HEK293T (cell line): ENCODE results near the gene USP49.

ENCODE experiments used
- CTCF ChIA-PET: fragments of 350-600 bp; formaldehyde crosslinking; extraction: SDS; loops from one replicate; lab custom pipeline; 2021; ENCODE audit warnings: antibody characterized with exemption, inconsistent platforms; lab: Yijun Ruan, JAX
- POLR2A ChIA-PET: fragments of 350-600 bp; formaldehyde crosslinking; extraction: SDS; loops from one replicate; lab custom pipeline; 2020; ENCODE audit warnings: antibody characterized with exemption, inconsistent platforms; lab: Yijun Ruan, JAX
- DNase-seq: peaks from one replicate; pipeline ENCODE4 v3.0.0; 2012; ENCODE audit warnings: mixed read lengths; ENCODE audit errors: extremely low spot score
- ARNT ChIP-seq: fragments of 450-650 bp; IDR thresholded peaks from 2 replicates; pipeline ENCODE4 v1.6.1; 2017; ENCODE audit warnings: mild to moderate bottlenecking
- BHLHE40 ChIP-seq: fragments of 450-650 bp; IDR thresholded peaks from 2 replicates; pipeline ENCODE4 v1.6.1; 2016; ENCODE audit warnings: mild to moderate bottlenecking, moderate library complexity, borderline replicate concordance
- CTBP1 ChIP-seq: fragments of 450-650 bp; IDR thresholded peaks from 2 replicates; pipeline ENCODE4 v1.6.1; 2016; ENCODE audit warnings: borderline replicate concordance
- ELF4 ChIP-seq: fragments of 450-650 bp; IDR thresholded peaks from 2 replicates; pipeline ENCODE4 v1.6.1; 2017; ENCODE audit warnings: antibody characterized with exemption
- FOXA1 ChIP-seq: fragments of 450-650 bp; IDR thresholded peaks from 2 replicates; pipeline ENCODE4 v1.6.1; 2016; ENCODE audit warnings: mild to moderate bottlenecking
- FOXK2 ChIP-seq: fragments of 450-650 bp; IDR thresholded peaks from 2 replicates; pipeline ENCODE4 v1.6.1; 2016; ENCODE audit warnings: mild to moderate bottlenecking
- FOXM1 ChIP-seq: fragments of 450-650 bp; IDR thresholded peaks from 2 replicates; pipeline ENCODE4 v1.6.1; 2017; ENCODE audit warnings: mild to moderate bottlenecking, borderline replicate concordance
- HDGF ChIP-seq: fragments of 450-650 bp; IDR thresholded peaks from 2 replicates; pipeline ENCODE4 v1.6.1; 2017; ENCODE audit warnings: antibody characterized with exemption, borderline replicate concordance
- L3MBTL2 ChIP-seq: fragments of 450-650 bp; conservative IDR thresholded peaks from 2 replicates; pipeline ENCODE4 v1.6.1; 2016; ENCODE audit warnings: mild to moderate bottlenecking
- LEF1 ChIP-seq: fragments of 450-650 bp; IDR thresholded peaks from 2 replicates; pipeline ENCODE4 v1.6.1; 2017; ENCODE audit warnings: mild to moderate bottlenecking, borderline replicate concordance
- NFRKB ChIP-seq: fragments of 450-650 bp; IDR thresholded peaks from 2 replicates; pipeline ENCODE4 v1.6.1; 2016; ENCODE audit warnings: mild to moderate bottlenecking, moderate library complexity
- PKNOX1 ChIP-seq: fragments of 450-650 bp; IDR thresholded peaks from 2 replicates; pipeline ENCODE4 v1.6.1; 2016
- SP1 ChIP-seq: fragments of 450-650 bp; IDR thresholded peaks from 2 replicates; pipeline ENCODE4 v1.6.1; 2017
- SUZ12 ChIP-seq: fragments of 450-650 bp; IDR thresholded peaks from 2 replicates; pipeline ENCODE4 v1.6.1; 2016; ENCODE audit warnings: mild to moderate bottlenecking
- TARDBP ChIP-seq: fragments of 450-650 bp; IDR thresholded peaks from 2 replicates; pipeline ENCODE4 v1.6.1; 2016
- ZNF384 ChIP-seq: fragments of 450-650 bp; IDR thresholded peaks from 2 replicates; pipeline ENCODE4 v1.6.1; 2016

The USP49 gene

DNA sequence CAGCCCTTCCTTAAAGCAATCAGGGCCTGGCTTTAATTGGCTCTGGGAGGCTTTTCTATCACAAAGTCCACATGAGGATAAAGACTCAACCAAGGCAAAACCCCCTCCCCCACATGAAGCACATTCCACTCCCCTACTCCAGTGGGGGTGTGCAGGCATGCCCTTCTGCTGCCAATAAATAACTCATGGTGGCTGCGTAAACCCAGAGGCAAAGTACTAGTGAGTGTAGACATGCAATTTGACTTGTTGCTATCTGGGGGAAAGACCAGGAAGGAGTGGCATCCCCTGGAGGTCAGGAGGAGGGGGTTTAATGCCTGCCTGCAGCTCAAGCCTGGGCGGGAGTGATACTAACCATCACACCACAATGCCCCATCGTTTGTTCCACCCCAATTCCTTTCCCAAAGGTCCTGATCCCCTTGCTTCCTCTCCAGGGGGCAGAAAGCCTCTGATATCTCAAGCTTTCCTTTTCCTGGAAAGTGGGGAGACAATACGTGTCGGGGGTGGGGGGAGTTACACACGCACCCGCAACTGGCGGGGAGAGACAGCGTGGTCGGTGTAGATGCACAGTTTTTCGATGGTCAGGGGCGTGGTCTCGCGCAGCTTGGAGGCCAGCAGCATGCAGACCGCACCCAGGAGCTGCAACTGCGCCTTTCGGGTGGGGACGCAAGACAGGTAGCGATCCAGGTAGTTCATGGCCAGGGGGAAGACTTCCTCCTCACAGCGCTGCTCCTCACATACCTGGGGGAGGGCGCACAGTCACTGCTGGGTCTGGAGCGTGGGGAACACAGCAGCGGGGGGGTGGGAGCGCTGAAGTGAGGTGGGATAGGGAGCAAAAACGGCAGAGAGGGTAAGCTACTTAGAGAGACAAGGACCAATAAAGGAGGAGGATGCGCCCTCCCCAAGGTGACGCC is 44.9 kb upstream of the USP49 start:
- ChIA-PET POLR2A (interaction anchor here (0.6 to 7.8 kb wide), 5 partner anchors 11 to 110 kb away, joined by 3 to 54 read pairs (median 7); partner anchors contain the start of genes BYSL, MED20, TAF8 and USP49), CTCF (interaction anchor here (0.6 to 1.3 kb wide), 5 partner anchors 9 to 153 kb away, joined by 3 to 6 read pairs (median 4); partner anchors contain the start of genes BYSL and MED20)
- TF ChIP-seq TARDBP (no peak), SUZ12 (no peak), BHLHE40 (no peak), ELF4 (no peak), LEF1 (no peak), ARNT (no peak), CTBP1 (no peak)
- no peak for DNase-seq

GRCh38 chr6:41939176-41939847 is 44.1 kb upstream of the USP49 start:
- ChIA-PET POLR2A (interaction anchor here (0.6 to 7.8 kb wide), 6 partner anchors 11 to 1430 kb away, joined by 3 to 54 read pairs (median 6); partner anchors contain the start of genes BYSL, MED20, TAF8 and USP49), CTCF (interaction anchor here (0.6 to 1.3 kb wide), 9 partner anchors 9 to 152 kb away, joined by 3 to 6 read pairs (median 4); partner anchors contain the start of genes BYSL, MED20 and TOMM6)
- TF ChIP-seq LEF1 = no peak
- TF ChIP-seq NFRKB = no peak
- TF ChIP-seq FOXM1 = no peak
- TF ChIP-seq SP1 = no peak
- TF ChIP-seq ARNT = no peak
- no peak for TF ChIP-seq FOXK2
- no peak for TF ChIP-seq CTBP1
- no peak for TF ChIP-seq HDGF
- TF ChIP-seq PKNOX1 = no peak
- TF ChIP-seq L3MBTL2 = no peak
- no peak for TF ChIP-seq TARDBP
- no peak for TF ChIP-seq ELF4
- no peak for TF ChIP-seq FOXA1
- TF ChIP-seq ZNF384 = no peak
- DNase-seq = no peak

DNA sequence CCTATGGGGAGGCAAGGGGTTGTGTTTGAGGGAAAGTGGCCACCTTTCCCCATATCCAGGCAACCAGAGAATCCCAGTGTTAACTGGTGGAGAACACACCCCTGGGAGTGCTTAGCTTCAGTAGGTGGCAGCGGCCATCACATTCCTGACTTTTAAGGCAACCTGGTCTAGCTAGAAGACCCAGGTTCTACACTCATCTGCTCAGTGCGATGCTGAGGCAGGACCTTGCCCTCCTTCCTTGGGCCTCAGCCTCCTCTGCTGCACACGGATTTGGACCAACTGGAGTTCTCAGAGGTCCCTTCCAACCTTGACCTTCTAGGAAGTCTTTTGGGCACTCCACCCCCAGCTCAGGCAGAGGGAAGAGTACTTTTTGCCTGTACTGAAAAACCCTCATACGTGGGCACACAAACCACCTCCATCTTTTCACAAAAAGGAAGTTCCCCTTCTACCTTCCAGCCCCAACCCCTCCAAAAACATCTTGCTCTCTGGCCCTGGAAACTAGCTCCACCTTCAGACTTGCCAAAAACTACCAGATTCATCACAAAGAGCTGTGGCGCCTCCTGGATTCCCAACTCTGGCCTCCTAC is 43.5 kb upstream of the USP49 start:
- DNase-seq = no peak
- TF ChIP-seq NFRKB (no peak), ARNT (no peak), CTBP1 (no peak)
- ChIA-PET CTCF (interaction anchor here (0.7 to 1.3 kb wide), 7 partner anchors 8 to 151 kb away, joined by 3 to 6 read pairs (median 4); partner anchors contain the start of genes BYSL, MED20 and TOMM6), POLR2A (interaction anchor here (0.6 to 7.8 kb wide), 4 partner anchors 10 to 1431 kb away, joined by 3 to 54 read pairs (median 8); partner anchors contain the start of genes BYSL, MED20, USP49 and ZNF318)

GRCh38 chr6:41937861-41938574 is 42.8 kb upstream of the USP49 start:
- no peak for DNase-seq
- TF ChIP-seq FOXA1 (no peak), L3MBTL2 (no peak), ARNT (no peak), FOXM1 (no peak), NFRKB (no peak), BHLHE40 (no peak), FOXK2 (no peak), ELF4 (no peak), SP1 (no peak), PKNOX1 (no peak), ZNF384 (no peak), HDGF (no peak), CTBP1 (no peak), TARDBP (no peak), LEF1 (no peak), SUZ12 (no peak)
- POLR2A ChIA-PET = interaction anchor here (2.4 to 7.8 kb wide), 2 partner anchors 16 to 43 kb away, joined by 9 to 54 read pairs; partner anchors contain the start of genes BYSL, MED20 and USP49
- CTCF ChIA-PET = interaction anchor here (0.8 to 1.3 kb wide), 3 partner anchors 17 to 106 kb away, joined by 3 to 5 read pairs (median 4); partner anchors contain the start of genes BYSL and MED20

- POLR2A ChIA-PET = interaction anchor here (1.9 to 7.8 kb wide), 2 partner anchors 16 to 150 kb away, joined by 9 to 54 read pairs; partner anchors contain the start of genes BYSL, MED20 and TOMM6
- DNase-seq = no peak
- CTCF ChIA-PET = no interaction called here
- TF ChIP-seq BHLHE40 (no peak), ELF4 (no peak), FOXM1 (no peak), ZNF384 (no peak), L3MBTL2 (no peak), TARDBP (no peak), HDGF (no peak), FOXA1 (no peak), FOXK2 (no peak), SP1 (no peak)
Measured at GRCh38 chr6:41937472-41937860, 42.3 kb upstream of the USP49 start.
